Ectodermal cell (in vitro differentiated cells): Measurements from ENCODE around the gene BRCC3.

Source experiments
- H3K27ac ChIP-seq: 2 replicates; pipeline ENCODE4 v1.7.0; 2013; ENCODE audit warnings: mild to moderate bottlenecking, low read depth, low read length; ENCODE audit not compliant: insufficient read depth, poor library complexity, severe bottlenecking
- H3K27me3 ChIP-seq: 2 replicates; pipeline ENCODE4 v1.7.0; 2013; ENCODE audit warnings: mild to moderate bottlenecking, low read length; ENCODE audit not compliant: insufficient read depth, control insufficient read depth, poor library complexity, severe bottlenecking
- H3K36me3 ChIP-seq: one replicate; pipeline ENCODE4 v1.7.0; 2013; ENCODE audit warnings: low read length; ENCODE audit not compliant: control insufficient read depth, insufficient read depth
- H3K4me1 ChIP-seq: one replicate; pipeline ENCODE4 v1.7.0; 2013; ENCODE audit warnings: low read length; ENCODE audit not compliant: control insufficient read depth, insufficient read depth
- H3K4me3 ChIP-seq: 2 replicates; pipeline ENCODE4 v1.7.0; 2013; ENCODE audit warnings: low read depth, low read length, control low read depth; ENCODE audit not compliant: insufficient read depth
- H3K9me3 ChIP-seq: 2 replicates; pipeline ENCODE4 v1.7.0; 2013; ENCODE audit warnings: mild to moderate bottlenecking, low read length, moderate library complexity; ENCODE audit not compliant: control insufficient read depth
- WGBS, 2 experiments: methylation state at CpG; one replicate each; pipeline ENCODE4 v1.1.7; 2013; ENCODE audit warnings: missing lambda C conversion rate in 2 of 2; 5-methylcytosine and 5-hydroxymethylcytosine counted together

BRCC3 gene

DNA sequence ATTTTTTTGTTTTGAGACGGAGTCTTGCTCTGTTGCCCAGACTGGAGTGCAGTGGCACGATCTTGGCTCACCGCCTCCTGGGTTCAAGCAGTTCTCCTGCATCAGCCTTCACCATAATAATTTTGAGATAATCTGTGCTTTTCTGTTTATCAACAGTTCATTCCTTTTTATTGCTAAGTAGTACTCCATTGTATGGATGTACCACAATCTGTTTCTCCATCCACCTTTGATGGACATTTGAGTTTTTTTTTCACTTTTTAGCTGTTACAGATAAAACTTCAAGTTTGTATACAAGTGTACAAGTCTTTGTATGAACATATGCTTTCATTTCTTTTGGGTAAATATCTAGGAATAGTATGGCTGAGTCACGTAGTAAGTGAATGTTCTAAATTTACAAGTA lies 35.6 kb upstream of the BRCC3 start:
- no peaks in the 10 kb centered on the region for H3K9me3 ChIP-seq
- H3K27ac ChIP-seq = no peak overlapping the region
- no peaks in the 10 kb centered on the region for H3K27me3 ChIP-seq
- 96% methylated on average over 4 of the region's 4 CpGs; no CpG with 5 or more reads in 1 of the 2 experiments for WGBS, 2 experiments
- H3K36me3 ChIP-seq = no peaks in the 10 kb centered on the region
- H3K4me3 ChIP-seq = no peak overlapping the region
- no peaks in the 10 kb centered on the region for H3K4me1 ChIP-seq

DNA sequence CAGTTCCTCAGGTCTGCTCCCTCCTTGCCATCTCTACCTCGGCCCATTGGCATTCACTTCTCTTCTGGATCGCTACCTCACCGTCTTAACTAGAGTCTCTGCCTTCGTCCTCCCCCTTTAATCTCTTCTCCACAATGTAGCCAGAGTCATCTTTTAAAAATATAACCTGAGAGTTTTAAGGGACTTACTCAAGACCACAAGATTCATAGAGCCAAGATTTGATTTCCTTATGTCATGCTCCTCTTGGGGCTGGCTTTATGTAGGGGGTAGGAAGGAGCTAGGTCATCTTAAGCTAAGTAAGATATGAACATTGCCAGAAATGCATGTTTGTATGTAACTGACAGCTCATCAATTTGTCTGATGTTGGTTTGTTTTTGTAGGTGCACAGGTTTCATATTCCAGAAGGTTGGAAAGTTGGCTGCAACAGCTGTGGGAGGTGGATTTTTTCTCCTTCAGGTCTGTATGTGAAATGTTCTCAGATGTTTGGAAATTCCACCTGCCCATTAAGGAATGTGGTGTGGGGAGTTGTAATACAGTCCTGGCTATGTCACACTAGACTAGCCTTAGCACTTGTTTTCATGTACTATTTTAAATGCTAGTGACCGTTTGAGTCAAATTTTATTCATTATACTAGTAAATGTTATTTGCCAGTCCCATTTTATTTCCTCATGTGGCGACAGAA lies 25.0 kb upstream of the BRCC3 start:
- H3K9me3 ChIP-seq = no peaks in the 10 kb centered on the region
- H3K27me3 ChIP-seq = no peaks in the 10 kb centered on the region
- H3K27ac ChIP-seq = no peak overlapping the region
- no peaks in the 10 kb centered on the region for H3K4me1 ChIP-seq
- no peaks in the 10 kb centered on the region for H3K36me3 ChIP-seq
- 95 to 97% methylated on average over 4 to 5 of the region's 6 CpGs for WGBS, 2 experiments
- H3K4me3 ChIP-seq = no peak overlapping the region

GRCh38 chrX:155046811-155047528 lies 24.3 kb upstream of the BRCC3 start:
- 83 to 88% methylated on average over 4 to 5 of the region's 5 CpGs for WGBS, 2 experiments
- no peaks in the 10 kb centered on the region for H3K9me3 ChIP-seq

DNA sequence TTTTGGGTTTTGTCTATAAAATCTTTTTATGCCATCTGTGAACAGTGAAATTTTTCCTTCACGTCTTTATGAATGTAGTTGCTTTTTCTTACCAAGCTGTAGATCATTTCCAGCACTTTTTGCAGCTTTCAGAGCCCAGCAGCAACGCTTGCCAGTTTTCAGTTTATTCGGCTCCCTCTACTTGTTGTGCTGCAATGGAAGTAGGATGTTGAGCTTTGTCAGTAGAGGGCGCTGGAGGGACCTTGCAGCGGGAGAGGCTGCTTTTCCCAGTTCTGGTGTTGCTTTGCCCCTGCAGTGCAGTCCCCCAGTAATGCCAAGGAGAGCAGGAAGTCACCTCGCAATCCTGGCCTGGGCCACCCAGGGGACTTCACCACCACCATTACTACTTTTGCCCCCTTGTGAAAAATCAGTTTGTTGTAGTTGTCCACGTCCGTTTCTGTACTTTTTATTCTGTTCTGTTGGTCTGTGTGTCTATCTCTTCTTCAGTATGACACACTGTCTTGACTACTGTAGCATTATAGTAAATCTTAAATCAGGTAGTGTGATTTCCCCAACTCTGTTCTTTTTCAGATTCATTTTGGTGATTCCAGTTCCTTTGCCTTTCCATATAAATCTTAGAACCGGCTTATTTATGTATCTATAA lies 22.2 kb upstream of the BRCC3 start:
- H3K27ac ChIP-seq = no peak overlapping the region
- H3K36me3 ChIP-seq = no peaks in the 10 kb centered on the region
- no peaks in the 10 kb centered on the region for H3K4me1 ChIP-seq
- H3K9me3 ChIP-seq = no peaks in the 10 kb centered on the region
- H3K27me3 ChIP-seq = no peaks in the 10 kb centered on the region
- 14 to 44% methylated on average over 5 to 8 of the region's 9 CpGs for WGBS, 2 experiments
- no peak overlapping the region for H3K4me3 ChIP-seq

More at GRCh38 chrX:155046811-155047528, 24.3 kb upstream of the BRCC3 start:
- H3K27me3 ChIP-seq = no peaks in the 10 kb centered on the region
- no peaks in the 10 kb centered on the region for H3K4me1 ChIP-seq
- H3K36me3 ChIP-seq = no peaks in the 10 kb centered on the region
- no peak overlapping the region for H3K4me3 ChIP-seq
- no peak overlapping the region for H3K27ac ChIP-seq

GRCh38 chrX:155052738-155053498 lies 18.4 kb upstream of the BRCC3 start:
- no peaks in the 10 kb centered on the region for H3K27me3 ChIP-seq
- no peak overlapping the region for H3K4me3 ChIP-seq
- no peaks in the 10 kb centered on the region for H3K9me3 ChIP-seq
- H3K27ac ChIP-seq = no peak overlapping the region
- H3K4me1 ChIP-seq = no peaks in the 10 kb centered on the region
- no peaks in the 10 kb centered on the region for H3K36me3 ChIP-seq
- WGBS, 2 experiments = 94 to 95% methylated on average over 5 of the region's 5 CpGs

DNA sequence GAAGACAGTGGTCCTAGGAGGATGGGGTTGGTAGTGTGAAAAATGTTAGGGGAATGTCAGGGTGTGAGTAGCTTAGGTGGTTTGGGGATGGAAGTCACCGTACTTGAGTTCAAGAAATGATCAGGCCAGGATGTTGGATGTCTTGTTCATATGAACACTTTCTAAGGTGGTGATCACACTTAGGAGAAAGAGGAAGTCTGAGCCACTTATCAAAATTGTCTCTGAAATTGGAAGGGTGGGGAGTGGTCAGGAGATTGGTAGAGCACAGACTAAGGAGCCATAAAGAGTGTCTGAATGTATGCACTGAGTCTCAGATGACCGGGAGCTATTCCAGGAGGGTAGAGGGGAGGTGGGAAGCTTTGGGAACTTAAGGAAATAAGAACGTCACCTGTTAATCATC lies 17.7 kb upstream of the BRCC3 start:
- no peaks in the 10 kb centered on the region for H3K27me3 ChIP-seq
- no peak overlapping the region for H3K4me3 ChIP-seq
- H3K36me3 ChIP-seq = no peaks in the 10 kb centered on the region
- H3K27ac ChIP-seq = no peak overlapping the region
- no peaks in the 10 kb centered on the region for H3K9me3 ChIP-seq
- WGBS, 2 experiments = 87 to 95% methylated on average over 3 of the region's 3 CpGs
- H3K4me1 ChIP-seq = no peaks in the 10 kb centered on the region

- no peaks in the 10 kb centered on the region for H3K36me3 ChIP-seq
- 95 to 100% methylated on average over 1 of the region's 4 CpGs for WGBS, 2 experiments
- no peak overlapping the region for H3K4me3 ChIP-seq
- no peaks in the 10 kb centered on the region for H3K27me3 ChIP-seq
- no peak overlapping the region for H3K27ac ChIP-seq
- H3K4me1 ChIP-seq = no peaks in the 10 kb centered on the region
- no peaks in the 10 kb centered on the region for H3K9me3 ChIP-seq
Measured at GRCh38 chrX:155054255-155054654, 17.1 kb upstream of the BRCC3 start.

GRCh38 chrX:155055494-155055893 lies 15.8 kb upstream of the BRCC3 start:
- H3K36me3 ChIP-seq = no peaks in the 10 kb centered on the region
- WGBS, 2 experiments = 96 to 97% methylated on average over 3 of the region's 3 CpGs

DNA sequence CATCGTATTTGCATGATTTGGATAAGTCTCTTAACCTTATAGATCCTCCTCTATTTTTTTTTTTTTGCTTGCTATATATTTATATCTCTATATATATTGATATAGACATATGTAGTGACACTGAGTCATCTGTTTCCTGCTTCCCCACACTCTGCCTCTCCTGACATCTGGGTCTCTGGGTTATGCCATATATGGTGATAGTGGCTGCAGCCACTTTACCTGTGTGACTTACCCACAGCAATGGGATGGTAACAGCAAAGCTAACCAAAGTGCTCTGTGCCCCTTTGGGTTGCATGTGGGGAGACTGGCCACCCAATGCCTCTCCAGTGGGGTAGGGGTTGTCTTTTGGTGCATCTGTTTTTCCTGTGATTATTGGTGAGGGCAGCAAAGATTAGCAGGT lies 14.8 kb upstream of the BRCC3 start:
- no peak overlapping the region for H3K27ac ChIP-seq
- no peaks in the 10 kb centered on the region for H3K27me3 ChIP-seq
- no peak overlapping the region for H3K4me3 ChIP-seq
- no peaks in the 10 kb centered on the region for H3K36me3 ChIP-seq
- no peaks in the 10 kb centered on the region for H3K9me3 ChIP-seq
- WGBS, 2 experiments = no CpG with 5 or more reads among the region's 1 CpG
- H3K4me1 ChIP-seq = no peaks in the 10 kb centered on the region

More at GRCh38 chrX:155055494-155055893, 15.8 kb upstream of the BRCC3 start:
- H3K27me3 ChIP-seq = no peaks in the 10 kb centered on the region
- H3K4me1 ChIP-seq = no peaks in the 10 kb centered on the region
- no peak overlapping the region for H3K4me3 ChIP-seq
- H3K9me3 ChIP-seq = no peaks in the 10 kb centered on the region
- no peak overlapping the region for H3K27ac ChIP-seq
